Spleen (tissue), 7 donors: ENCODE data around the gene DBT.

Experiments used
- CTCF ChIP-seq, 11 experiments: fragments of 200-600 bp in 7 of 11; fragments of 450-650 bp in 4 of 11; sonication (generic) in 4 of 11; IDR thresholded peaks in 8 of 11; conservative IDR thresholded peaks in 3 of 11; 1 replicate in 7 of 11; 2 replicates in 4 of 11; pipeline versions ENCODE4 v1.4.0 to v1.8.0; 2016 to 2021; ENCODE audit warnings: antibody characterized with exemption in 11 of 11, inconsistent platforms in 4 of 11, mild to moderate bottlenecking in 1 of 11
- POLR2A ChIP-seq, 3 donors: fragments of 450-650 bp; IDR thresholded peaks; one replicate each; pipeline ENCODE4 v1.5.1; 2017; ENCODE audit warnings: antibody characterized with exemption in 3 of 3, mild to moderate bottlenecking in 1 of 3
- POLR2AphosphoS5 ChIP-seq, 3 donors: sonication (generic); formaldehyde crosslinking; IDR thresholded peaks; one replicate each; pipeline ENCODE4 v1.5.1; 2017; ENCODE audit warnings: antibody characterized with exemption in 3 of 3
- donor health status: DM: no; HTN: no; CAD: no; lungs with moderate emphysema.
- donor health status: DM: no; HTN: no; CAD: no.
- donor health status: DM: no; HTN: no; CAD: no.

- TF ChIP-seq POLR2A (IDR thresholded peaks at IDR 0.05) (no peak), CTCF (IDR thresholded peaks at IDR 0.05 in 8 of 11, conservative IDR thresholded peaks at IDR 0.05 in 3 of 11) (no peak), POLR2AphosphoS5 (IDR thresholded peaks at IDR 0.05) (no peak)
These were observed 40.7 kb upstream of the DBT start for GRCh38 chr1:100290291-100290690.
